ENCODE results near the gene KNCN. TPM values are rescaled to one million over a fixed set of nuclear protein-coding genes. Genes with fewer than 3 reads are reported as not detected.

The KNCN gene
- total RNA-seq, 1 donor from 2014 or later: not detected

- no peaks in the 10 kb centered on the region for H3K9me3 ChIP-seq (ENCODE audit: insufficient read depth, low read depth, low read length)
- H3K27ac Mint-ChIP-seq (ENCODE audit: unreplicated experiment): no peak overlapping the region
- H4K20me1 ChIP-seq (ENCODE audit: insufficient read depth, low read length): no peaks in the 10 kb centered on the region
- peaks cover 5% of the 10 kb centered on the region for H3K4me1 Mint-ChIP-seq (ENCODE audit: low read depth, unreplicated experiment)
- peaks cover 3% of the 10 kb centered on the region for H3K36me3 Mint-ChIP-seq (ENCODE audit: low read depth, unreplicated experiment)
- FAIRE-seq (no peak), DNase-seq (ENCODE audit: low read depth) (no peak)
- peaks cover 2% of the 10 kb centered on the region for H3K4me1 ChIP-seq (ENCODE audit: insufficient read depth, low read length)
- H3K9ac ChIP-seq (ENCODE audit: low read length): no peak overlapping the region
- H3K27me3 ChIP-seq (ENCODE audit: insufficient read depth, low read length): peaks cover 38% of the 10 kb centered on the region
- H3K27me3 Mint-ChIP-seq (ENCODE audit: low read depth, unreplicated experiment): peaks cover 67% of the 10 kb centered on the region
- H3K4me3 Mint-ChIP-seq (ENCODE audit: unreplicated experiment): no peak overlapping the region
- no peak for TF ChIP-seq CTCF (IDR thresholded peaks at IDR 0.05; ENCODE audit: insufficient read depth, low read depth, low read length)
- no peak for TF ChIP-seq EZH2 (IDR thresholded peaks at IDR 0.05; ENCODE audit: insufficient read depth, low read length)
- no peak overlapping the region for H3K4me3 ChIP-seq (ENCODE audit: insufficient read depth, low read depth, low read length)
- H3K79me2 ChIP-seq (ENCODE audit: insufficient read depth, low read length): no peaks in the 10 kb centered on the region
- no peak overlapping the region for H3K4me2 ChIP-seq (ENCODE audit: low read length)
- H3K36me3 ChIP-seq (ENCODE audit: insufficient read depth, low read length): no peaks in the 10 kb centered on the region
- H3K27ac ChIP-seq (ENCODE audit: low read depth, low read length): no peak overlapping the region
- no peak overlapping the region for H2AFZ ChIP-seq (ENCODE audit: low read depth, low read length)
- peaks cover 6% of the 10 kb centered on the region for H3K9me3 Mint-ChIP-seq (ENCODE audit: unreplicated experiment)
Measured at GRCh38 chr1:46532095-46532494, 19.4 kb downstream of the KNCN start.

- Histone ChIP-seq H3K9me3 (ENCODE audit: insufficient read depth, low read depth, low read length) (no peaks in the 10 kb centered on the region), H3K4me1 (ENCODE audit: insufficient read depth, low read length) (peaks cover 2% of the 10 kb centered on the region), H2AFZ (ENCODE audit: low read depth, low read length) (no peak overlapping the region), H4K20me1 (ENCODE audit: insufficient read depth, low read length) (no peaks in the 10 kb centered on the region), H3K4me2 (ENCODE audit: low read length) (no peak overlapping the region), H3K9ac (ENCODE audit: low read length) (no peak overlapping the region), H3K27me3 (ENCODE audit: insufficient read depth, low read length) (peaks cover 42% of the 10 kb centered on the region), H3K36me3 (ENCODE audit: insufficient read depth, low read length) (no peaks in the 10 kb centered on the region), H3K4me3 (ENCODE audit: insufficient read depth, low read depth, low read length) (no peak overlapping the region), H3K27ac (ENCODE audit: low read depth, low read length) (no peak overlapping the region), H3K79me2 (ENCODE audit: insufficient read depth, low read length) (no peaks in the 10 kb centered on the region)
- Mint-ChIP-seq H3K4me1 (ENCODE audit: low read depth, unreplicated experiment) (peaks cover 7% of the 10 kb centered on the region), H3K36me3 (ENCODE audit: low read depth, unreplicated experiment) (peaks cover 3% of the 10 kb centered on the region), H3K27me3 (ENCODE audit: low read depth, unreplicated experiment) (peaks cover 69% of the 10 kb centered on the region), H3K27ac (ENCODE audit: unreplicated experiment) (no peak overlapping the region), H3K4me3 (ENCODE audit: unreplicated experiment) (no peak overlapping the region), H3K9me3 (ENCODE audit: unreplicated experiment) (peaks cover 2% of the 10 kb centered on the region)
- no peak for FAIRE-seq
- no peak for DNase-seq (ENCODE audit: low read depth)
- TF ChIP-seq EZH2 (IDR thresholded peaks at IDR 0.05; ENCODE audit: insufficient read depth, low read length) (no peak), CTCF (IDR thresholded peaks at IDR 0.05; ENCODE audit: insufficient read depth, low read depth, low read length) (no peak)
Measured at GRCh38 chr1:46530791-46531409, 20.5 kb downstream of the KNCN start.

GRCh38 chr1:46530311-46530710 lies 21.1 kb downstream of the KNCN start:
- no peak overlapping the region for H3K4me2 ChIP-seq (ENCODE audit: low read length)
- no peak for TF ChIP-seq CTCF (IDR thresholded peaks at IDR 0.05; ENCODE audit: insufficient read depth, low read depth, low read length)
- TF ChIP-seq EZH2 (IDR thresholded peaks at IDR 0.05; ENCODE audit: insufficient read depth, low read length): no peak
- H2AFZ ChIP-seq (ENCODE audit: low read depth, low read length): no peak overlapping the region
- H3K9ac ChIP-seq (ENCODE audit: low read length): no peak overlapping the region
- no peaks in the 10 kb centered on the region for H3K9me3 ChIP-seq (ENCODE audit: insufficient read depth, low read depth, low read length)
- no peaks in the 10 kb centered on the region for H3K79me2 ChIP-seq (ENCODE audit: insufficient read depth, low read length)
- no peaks in the 10 kb centered on the region for H4K20me1 ChIP-seq (ENCODE audit: insufficient read depth, low read length)
- Mint-ChIP-seq H3K4me3 (ENCODE audit: unreplicated experiment) (no peak overlapping the region), H3K9me3 (ENCODE audit: unreplicated experiment) (peaks cover 2% of the 10 kb centered on the region), H3K4me1 (ENCODE audit: low read depth, unreplicated experiment) (peaks cover 10% of the 10 kb centered on the region), H3K27me3 (ENCODE audit: low read depth, unreplicated experiment) (peaks cover 72% of the 10 kb centered on the region), H3K36me3 (ENCODE audit: low read depth, unreplicated experiment) (peaks cover 3% of the 10 kb centered on the region), H3K27ac (ENCODE audit: unreplicated experiment) (no peak overlapping the region)
- no peaks in the 10 kb centered on the region for H3K36me3 ChIP-seq (ENCODE audit: insufficient read depth, low read length)
- H3K27me3 ChIP-seq (ENCODE audit: insufficient read depth, low read length): peaks cover 47% of the 10 kb centered on the region
- no peak for DNase-seq (ENCODE audit: low read depth)
- no peak for FAIRE-seq
- peaks cover 2% of the 10 kb centered on the region for H3K4me1 ChIP-seq (ENCODE audit: insufficient read depth, low read length)
- H3K4me3 ChIP-seq (ENCODE audit: insufficient read depth, low read depth, low read length): no peak overlapping the region
- H3K27ac ChIP-seq (ENCODE audit: low read depth, low read length): no peak overlapping the region

Data from astrocyte (in vitro differentiated cells and primary cell).